GM12892 (cell line): ENCODE data around the gene ATP2B3.

Experiments
- POLR2A ChIP-seq: IDR thresholded peaks from 2 replicates; pipeline ENCODE4 v1.6.1; 2011; ENCODE audit warnings: low read depth, low read length, control low read depth
- POLR2AphosphoS5 ChIP-seq: IDR thresholded peaks from 2 replicates; pipeline ENCODE4 v1.6.1; 2011; ENCODE audit warnings: low read depth, low read length, control low read depth
- TAF1 ChIP-seq: IDR thresholded peaks from 2 replicates; pipeline ENCODE4 v1.6.1; 2011; ENCODE audit warnings: low read depth, mild to moderate bottlenecking, control low read depth, low read length, borderline replicate concordance

GRCh38 chrX:153471663-153472280 is 45.7 kb upstream of the ATP2B3 start:
- TF ChIP-seq POLR2A (no peak), POLR2AphosphoS5 (no peak), TAF1 (no peak)
